ENCODE results near the gene CCDC158.

Gene CCDC158

GRCh38 chr4:76278583-76278982, 142.4 kb downstream of the CCDC158 start:
- ChIA-PET POLR2A (no interaction called here), CTCF (interaction anchor here (0.8 to 1.7 kb wide), 7 partner anchors 8 to 99 kb away, joined by 3 to 4 read pairs (median 3); no protein-coding TSS in a partner anchor)
- TF ChIP-seq, protein P1, sequence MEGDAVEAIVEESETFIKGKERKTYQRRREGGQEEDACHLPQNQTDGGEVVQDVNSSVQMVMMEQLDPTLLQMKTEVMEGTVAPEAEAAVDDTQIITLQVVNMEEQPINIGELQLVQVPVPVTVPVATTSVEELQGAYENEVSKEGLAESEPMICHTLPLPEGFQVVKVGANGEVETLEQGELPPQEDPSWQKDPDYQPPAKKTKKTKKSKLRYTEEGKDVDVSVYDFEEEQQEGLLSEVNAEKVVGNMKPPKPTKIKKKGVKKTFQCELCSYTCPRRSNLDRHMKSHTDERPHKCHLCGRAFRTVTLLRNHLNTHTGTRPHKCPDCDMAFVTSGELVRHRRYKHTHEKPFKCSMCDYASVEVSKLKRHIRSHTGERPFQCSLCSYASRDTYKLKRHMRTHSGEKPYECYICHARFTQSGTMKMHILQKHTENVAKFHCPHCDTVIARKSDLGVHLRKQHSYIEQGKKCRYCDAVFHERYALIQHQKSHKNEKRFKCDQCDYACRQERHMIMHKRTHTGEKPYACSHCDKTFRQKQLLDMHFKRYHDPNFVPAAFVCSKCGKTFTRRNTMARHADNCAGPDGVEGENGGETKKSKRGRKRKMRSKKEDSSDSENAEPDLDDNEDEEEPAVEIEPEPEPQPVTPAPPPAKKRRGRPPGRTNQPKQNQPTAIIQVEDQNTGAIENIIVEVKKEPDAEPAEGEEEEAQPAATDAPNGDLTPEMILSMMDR (IDR thresholded peaks at IDR 0.05; ENCODE audit: control extremely low read depth, extremely low read depth, low read depth, missing control alignments), result no peak
- no peak for DNase-seq (ENCODE audit: extremely low spot score)

- no peak for DNase-seq (ENCODE audit: extremely low spot score)
- POLR2A ChIA-PET, result no interaction called here
- TF ChIP-seq, protein P1 (IDR thresholded peaks at IDR 0.05; ENCODE audit: control extremely low read depth, extremely low read depth, low read depth, missing control alignments), result no peak
- CTCF ChIA-PET, result interaction anchor here (1.0 to 1.7 kb wide), 3 partner anchors 9 to 100 kb away, joined by 4 read pairs; no protein-coding TSS in a partner anchor
These were observed 143.3 kb downstream of the CCDC158 start for GRCh38 chr4:76277667-76278066.

- ChIA-PET CTCF (interaction anchor here (1.2 kb wide), 1 partner anchor 101 kb away, joined by 4 read pairs; no protein-coding TSS in a partner anchor), POLR2A (no interaction called here)
- TF ChIP-seq, protein P1 (IDR thresholded peaks at IDR 0.05; ENCODE audit: control extremely low read depth, extremely low read depth, low read depth, missing control alignments), result no peak
- no peak for DNase-seq (ENCODE audit: extremely low spot score)
These were observed 144.1 kb downstream of the CCDC158 start for GRCh38 chr4:76276813-76277212.

DNA sequence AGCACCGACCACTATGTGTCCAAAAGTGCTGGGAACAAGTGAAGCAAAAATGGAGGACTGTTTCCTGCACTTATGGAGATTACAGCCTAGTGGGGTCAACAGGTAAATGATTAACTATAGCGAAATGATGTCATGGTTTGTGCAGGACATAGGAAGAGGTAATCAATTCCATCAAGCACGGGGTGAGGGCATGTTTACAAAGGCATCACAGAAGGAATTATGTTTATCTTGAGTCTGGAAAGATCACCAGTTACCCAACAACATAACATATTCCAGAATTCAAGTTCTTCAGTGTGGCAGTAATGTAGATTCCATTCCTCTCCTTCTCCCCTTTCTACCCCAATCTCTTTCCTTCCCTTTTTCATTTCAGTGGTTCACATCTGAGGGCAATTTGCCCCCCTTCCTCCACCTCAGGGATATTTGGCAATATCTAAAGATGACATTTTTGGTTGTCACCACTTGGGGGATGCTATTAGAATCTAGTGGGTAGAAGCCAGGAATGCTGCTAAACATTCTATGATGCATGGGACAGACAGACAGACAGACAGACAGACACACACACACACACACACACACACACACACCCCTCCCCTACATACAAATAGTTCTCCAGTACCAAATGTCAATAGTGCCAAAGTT, 145.3 kb downstream of the CCDC158 start:
- TF ChIP-seq, protein P1 (IDR thresholded peaks at IDR 0.05; ENCODE audit: control extremely low read depth, extremely low read depth, low read depth, missing control alignments), result no peak
- DNase-seq (ENCODE audit: extremely low spot score), result no peak
- ChIA-PET POLR2A (no interaction called here), CTCF (interaction anchor here (0.9 kb wide), 1 partner anchor 21 kb away, joined by 3 read pairs; no protein-coding TSS in a partner anchor)

DNA sequence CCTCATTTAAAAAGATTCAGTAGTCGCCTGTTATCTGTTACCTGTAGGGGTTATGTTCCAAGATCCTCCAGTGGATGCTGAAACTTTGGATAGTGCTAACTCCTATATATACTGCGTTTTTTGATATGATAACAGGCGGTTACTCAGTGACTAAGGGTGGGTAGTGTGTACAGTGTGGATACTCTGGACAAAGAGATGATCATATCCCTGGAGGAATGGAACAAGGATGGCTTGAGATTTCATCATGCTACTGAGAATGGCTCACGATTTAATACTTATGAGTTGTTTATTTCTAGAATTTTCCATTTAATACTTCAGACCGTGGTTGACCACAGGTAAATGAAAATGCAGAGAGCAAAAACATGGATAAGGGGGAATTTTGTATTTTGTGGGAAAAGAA, 147.9 kb downstream of the CCDC158 start:
- POLR2A ChIA-PET, result no interaction called here
- CTCF ChIA-PET, result no interaction called here
- TF ChIP-seq, protein P1 (IDR thresholded peaks at IDR 0.05; ENCODE audit: control extremely low read depth, extremely low read depth, low read depth, missing control alignments), result no peak
- no peak for DNase-seq (ENCODE audit: extremely low spot score)

DNA sequence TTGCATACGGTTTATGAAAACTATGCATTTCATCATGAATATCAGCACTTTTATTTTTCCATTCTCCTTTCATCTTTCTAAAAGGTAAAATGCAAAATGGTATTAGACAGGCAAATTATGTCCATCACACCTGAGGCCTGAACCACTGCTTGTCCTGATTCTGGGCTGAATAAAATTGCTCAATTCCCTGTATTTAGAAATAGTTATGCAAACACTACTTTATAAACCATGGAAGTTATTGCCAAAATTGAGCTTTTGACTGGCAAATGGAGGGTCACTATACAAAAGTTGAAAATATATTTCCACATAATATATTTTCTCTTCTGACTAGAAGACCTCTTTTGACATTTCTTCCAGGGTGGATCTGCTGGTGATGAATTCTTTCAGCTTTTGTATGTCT, 148.4 kb downstream of the CCDC158 start:
- no peak for DNase-seq (ENCODE audit: extremely low spot score)
- ChIA-PET CTCF (no interaction called here), POLR2A (no interaction called here)
- TF ChIP-seq, protein P1 (IDR thresholded peaks at IDR 0.05; ENCODE audit: control extremely low read depth, extremely low read depth, low read depth, missing control alignments), result no peak
